ENCODE measurements around the gene VAPB. TPM values are rescaled to one million over a fixed set of nuclear protein-coding genes. Genes with fewer than 3 reads are reported as not detected.

The VAPB gene
- total RNA-seq, 1 experiment from 2014 or later = 65.1 TPM

DNA sequence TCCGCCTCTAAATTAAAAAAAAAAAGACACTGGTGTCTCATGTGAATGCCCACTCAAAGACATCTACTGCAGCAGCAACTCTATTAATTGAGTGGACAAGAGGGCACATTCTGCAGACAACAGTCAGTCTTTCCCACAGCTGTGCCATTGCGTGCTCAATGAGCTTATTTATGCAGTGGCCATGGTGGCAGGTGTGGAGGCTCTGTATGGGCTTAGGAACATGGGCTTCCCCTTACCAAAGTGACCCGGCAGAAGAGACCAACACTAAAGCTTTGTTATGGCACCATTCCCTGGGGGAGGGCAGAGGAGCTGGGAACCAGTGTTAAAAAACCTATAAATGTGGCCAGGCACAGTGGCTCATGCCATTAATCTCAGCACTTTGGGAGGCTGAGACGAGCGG lies 4.2 kb upstream of the VAPB start:
- no peak overlapping the region; a peak in 1 of 5 replicates for H3K4me3 Mint-ChIP-seq
- H3K56ac ChIP-seq (ENCODE audit: insufficient read length, low read depth, low read length) = no peak overlapping the region
- H2BK5ac ChIP-seq (ENCODE audit: insufficient read length, low read length) = no peak overlapping the region
- H4K91ac ChIP-seq (ENCODE audit: insufficient read length, low read depth, low read length) = no peak overlapping the region
- H3K27me3 ChIP-seq (ENCODE audit: insufficient read depth, low read length) = no peaks in the 10 kb centered on the region
- no peak overlapping the region for H3K9ac ChIP-seq (ENCODE audit: extremely low read depth, insufficient read length, low read length)
- no peak overlapping the region for H3T11ph ChIP-seq (ENCODE audit: low read length)
- H3K9me3 Mint-ChIP-seq = peaks cover 20 to 27% of the 10 kb centered on the region in 2 experiments
- no CpG with 5 or more reads among the region's 5 CpGs for WGBS (ENCODE audit: extremely low coverage, insufficient read length, low lambda C conversion rate)
- peak; percentile 7 for DNase-seq
- H4K20me1 ChIP-seq (ENCODE audit: control insufficient read depth, insufficient read depth, insufficient read length) = peaks cover 2% of the 10 kb centered on the region
- H3K27me3 Mint-ChIP-seq (ENCODE audit: low read depth) = peaks cover 6% of the 10 kb centered on the region
- H3K36me3 Mint-ChIP-seq (ENCODE audit: insufficient read depth in 1 of 3, low read depth in 3 of 3) = peaks cover 10 to 15% (median 11%) of the 10 kb centered on the region in 3 experiments
- H3K18ac ChIP-seq (ENCODE audit: insufficient read length, low read depth, low read length) = no peak overlapping the region
- H2BK120ac ChIP-seq (ENCODE audit: low read depth, low read length, poor library complexity, severe bottlenecking) = no peak overlapping the region
- H4K5ac ChIP-seq (ENCODE audit: insufficient read length, low read depth, low read length) = no peak overlapping the region
- H3K4me1 ChIP-seq (ENCODE audit: insufficient read depth, low read length) = no peaks in the 10 kb centered on the region; the same call in 1 of the 2 replicates
- no peak overlapping the region for H2AFZ ChIP-seq (ENCODE audit: low read length)
- H3K9me3 ChIP-seq (ENCODE audit: control insufficient read depth, low read depth, low read length) = peaks cover 12% of the 10 kb centered on the region
- H3K27ac ChIP-seq (ENCODE audit: insufficient read length, low read depth, low read length) = no peak overlapping the region
- H3K79me2 ChIP-seq (ENCODE audit: insufficient read depth, low read length) = peaks cover 4% of the 10 kb centered on the region; the same call in 1 of the 2 replicates
- H3K23ac ChIP-seq (ENCODE audit: insufficient read length, low read depth, low read length) = no peak overlapping the region
- H2AK5ac ChIP-seq (ENCODE audit: insufficient read length, low read length) = no peak overlapping the region
- no peak overlapping the region for H4K8ac ChIP-seq (replicated peaks; ENCODE audit: insufficient read length, low read depth, low read length)
- H3K4me2 ChIP-seq (ENCODE audit: insufficient read depth, insufficient read length, low read length) = no peak overlapping the region
- no peak overlapping the region for H3K27ac Mint-ChIP-seq
- no peaks in the 10 kb centered on the region for H3K79me1 ChIP-seq (ENCODE audit: insufficient read depth, low read depth, low read length, poor library complexity, severe bottlenecking)
- no peak overlapping the region for H2BK12ac ChIP-seq (ENCODE audit: insufficient read length, low read depth, low read length)
- no peak overlapping the region for H3K4ac ChIP-seq (ENCODE audit: low read depth, low read length)
- TF ChIP-seq, protein P1, sequence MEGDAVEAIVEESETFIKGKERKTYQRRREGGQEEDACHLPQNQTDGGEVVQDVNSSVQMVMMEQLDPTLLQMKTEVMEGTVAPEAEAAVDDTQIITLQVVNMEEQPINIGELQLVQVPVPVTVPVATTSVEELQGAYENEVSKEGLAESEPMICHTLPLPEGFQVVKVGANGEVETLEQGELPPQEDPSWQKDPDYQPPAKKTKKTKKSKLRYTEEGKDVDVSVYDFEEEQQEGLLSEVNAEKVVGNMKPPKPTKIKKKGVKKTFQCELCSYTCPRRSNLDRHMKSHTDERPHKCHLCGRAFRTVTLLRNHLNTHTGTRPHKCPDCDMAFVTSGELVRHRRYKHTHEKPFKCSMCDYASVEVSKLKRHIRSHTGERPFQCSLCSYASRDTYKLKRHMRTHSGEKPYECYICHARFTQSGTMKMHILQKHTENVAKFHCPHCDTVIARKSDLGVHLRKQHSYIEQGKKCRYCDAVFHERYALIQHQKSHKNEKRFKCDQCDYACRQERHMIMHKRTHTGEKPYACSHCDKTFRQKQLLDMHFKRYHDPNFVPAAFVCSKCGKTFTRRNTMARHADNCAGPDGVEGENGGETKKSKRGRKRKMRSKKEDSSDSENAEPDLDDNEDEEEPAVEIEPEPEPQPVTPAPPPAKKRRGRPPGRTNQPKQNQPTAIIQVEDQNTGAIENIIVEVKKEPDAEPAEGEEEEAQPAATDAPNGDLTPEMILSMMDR (conservative IDR thresholded peaks at IDR 0.05) = no peak
- H2BK15ac ChIP-seq (ENCODE audit: low read depth, low read length) = no peak overlapping the region
- no peak overlapping the region for H2BK20ac ChIP-seq (ENCODE audit: low read depth, low read length, poor library complexity, severe bottlenecking)
- peaks cover 2 to 4% of the 10 kb centered on the region in 2 experiments for H3K4me1 Mint-ChIP-seq
- H3K23me2 ChIP-seq (ENCODE audit: insufficient read length, low read depth, low read length, poor library complexity, severe bottlenecking) = peaks cover 7% of the 10 kb centered on the region
- H3K14ac ChIP-seq (ENCODE audit: insufficient read depth, low read length) = no peak overlapping the region
